Cardiac fibroblast (primary cell): ENCODE data around the gene CNGB1.
"Not testable (repeated sequence)": the region's sequence is repeated elsewhere in the genome, so short reads cannot be mapped to it uniquely, and the experiment has no call there.

ENCODE experiments used
- DNase-seq, 2 donors: peaks; one replicate each; pipeline versions ENCODE4 v3.0.0 to v3.0.0-alpha.2; 2010; ENCODE audit warnings: low read depth in 2 of 2
- H3K4me3 ChIP-seq, 2 donors: replicated peaks in 1 of 2; 1 replicate in 1 of 2; 2 replicates in 1 of 2; pipeline ENCODE4 v1.5.1; 2011; ENCODE audit warnings: low read depth in 2 of 2, low read length in 2 of 2, mild to moderate bottlenecking in 2 of 2, moderate library complexity in 1 of 2
- CTCF ChIP-seq: IDR thresholded peaks from one replicate; pipeline ENCODE4 v1.5.1; 2011; ENCODE audit warnings: low read depth, mild to moderate bottlenecking, low read length, inconsistent platforms

The CNGB1 gene

DNA sequence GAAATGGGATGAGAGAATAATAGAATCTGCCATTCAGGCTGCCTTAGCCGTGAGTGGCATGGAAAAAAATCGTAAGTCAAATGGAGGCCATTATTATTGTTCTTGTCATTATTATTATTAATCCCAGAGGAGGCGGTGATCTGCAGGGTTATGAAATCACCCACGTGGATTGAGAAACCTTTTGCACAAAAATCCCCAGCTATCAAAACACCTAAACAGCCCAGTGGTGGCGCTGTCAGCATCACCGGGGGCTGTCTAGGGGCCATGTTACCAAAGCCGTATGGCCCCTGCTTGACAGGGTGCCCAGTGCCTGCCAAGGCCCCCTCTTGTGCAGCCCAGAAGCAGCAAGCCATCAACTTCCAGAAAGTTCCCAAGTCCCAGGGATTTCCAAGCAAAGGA is 25.2 kb downstream of the CNGB1 start:
- peak; percentile 11 to 37 for DNase-seq
- peak; percentile 32 for TF ChIP-seq CTCF
- no peak overlapping the region for H3K4me3 ChIP-seq

GRCh38 chr16:57944970-57945739 is 25.8 kb downstream of the CNGB1 start:
- DNase-seq = no peak
- no peak overlapping the region for H3K4me3 ChIP-seq
- no peak for TF ChIP-seq CTCF

GRCh38 chr16:57943381-57943780 is 27.5 kb downstream of the CNGB1 start:
- H3K4me3 ChIP-seq, DNase-seq: not testable (repeated sequence)

- not testable (repeated sequence) for H3K4me3 ChIP-seq, DNase-seq
These were observed 29.0 kb downstream of the CNGB1 start for GRCh38 chr16:57941901-57942300.

DNA sequence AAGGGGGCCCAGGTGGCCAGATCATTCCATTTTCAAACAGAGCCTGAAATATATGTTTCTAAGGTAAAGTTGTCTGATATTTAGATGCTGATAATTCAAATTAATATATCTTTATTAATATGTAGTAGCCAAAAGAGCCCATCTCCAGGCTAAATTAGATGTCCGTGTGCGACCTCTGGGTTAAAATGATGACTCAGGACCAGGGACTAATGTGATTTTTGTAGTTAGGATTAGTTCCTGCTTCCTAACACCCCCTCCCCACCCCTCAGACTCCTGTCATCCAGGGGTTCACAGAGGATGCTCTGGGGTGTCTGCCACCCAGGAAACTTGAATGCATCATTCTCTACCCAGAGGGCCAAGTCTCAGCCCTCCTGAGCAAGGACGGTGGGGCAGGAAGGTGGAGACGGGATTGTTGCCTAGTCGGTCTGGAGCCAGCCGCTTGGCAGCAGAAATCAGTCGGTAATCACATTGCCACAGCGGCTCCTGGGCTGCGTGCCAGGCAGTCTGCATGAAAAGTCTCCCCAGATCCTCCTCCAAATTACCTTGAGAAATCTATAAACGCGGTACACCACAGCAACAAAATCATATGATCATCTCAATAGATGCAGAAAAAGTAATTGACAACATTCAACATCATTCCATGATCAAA is 29.8 kb downstream of the CNGB1 start:
- TF ChIP-seq CTCF = no peak
- H3K4me3 ChIP-seq = no peak overlapping the region
- peak; percentile 28 to 53 for DNase-seq

GRCh38 chr16:57940382-57940966 is 30.5 kb downstream of the CNGB1 start:
- DNase-seq = peak in 1 of 2 donors; percentile 24
- no peak for TF ChIP-seq CTCF
- no peak overlapping the region for H3K4me3 ChIP-seq

GRCh38 chr16:57939872-57940224 is 31.1 kb downstream of the CNGB1 start:
- no peak for TF ChIP-seq CTCF
- no peak overlapping the region for H3K4me3 ChIP-seq
- no peak for DNase-seq
